MCF 10A (cell line): Measurements from ENCODE around the gene RASSF7. TPM values are rescaled to one million over a fixed set of nuclear protein-coding genes. Genes with fewer than 3 reads are reported as not detected.
A peak's percentile ranks its signal among the peaks of the same experiment; 100 is the strongest.

Experiments used
- BruUV-seq: library from RNA; stranded (reverse); fragments of 400-500 nt; replicated peaks from 2 replicates; lab custom pipeline; 2021; lab: Mats Ljungman, UMichigan
- CTCF ChIA-PET: fragments of 300-600 bp; sonication (Branson Sonifier 250); formaldehyde crosslinking; extraction: SDS; loops from one replicate; lab custom pipeline; 2021; ENCODE audit warnings: antibody characterized with exemption, inconsistent platforms; lab: Yijun Ruan, JAX
- POLR2A ChIA-PET: fragments of 300-600, 350-650 bp; sonication (Branson Sonifier 250); formaldehyde crosslinking; extraction: SDS; loops from one replicate; lab custom pipeline; 2020; ENCODE audit warnings: antibody characterized with exemption, inconsistent platforms; lab: Yijun Ruan, JAX
- DNase-seq: peaks from one replicate; pipeline ENCODE4 v3.0.0-alpha.2; 2018; ENCODE audit not compliant: unreplicated experiment
- H3K27ac Mint-ChIP-seq: one replicate; pipeline ENCODE4 v1.8.0; 2022; ENCODE audit warnings: mild to moderate bottlenecking, low read depth, mixed read lengths; ENCODE audit not compliant: unreplicated experiment
- H3K27me3 Mint-ChIP-seq: one replicate; pipeline ENCODE4 v1.8.0; 2022; ENCODE audit warnings: mixed read lengths; ENCODE audit not compliant: insufficient read depth, unreplicated experiment
- H3K36me3 Mint-ChIP-seq: one replicate; pipeline ENCODE4 v1.8.0; 2022; ENCODE audit warnings: mild to moderate bottlenecking, moderate library complexity, mixed read lengths; ENCODE audit not compliant: insufficient read depth, unreplicated experiment
- H3K4me1 Mint-ChIP-seq: one replicate; pipeline ENCODE4 v1.8.0; 2022; ENCODE audit warnings: mixed read lengths; ENCODE audit not compliant: insufficient read depth, unreplicated experiment
- H3K4me3 Mint-ChIP-seq: one replicate; pipeline ENCODE4 v1.8.0; 2022; ENCODE audit warnings: mild to moderate bottlenecking, moderate library complexity, mixed read lengths; ENCODE audit not compliant: unreplicated experiment
- H3K9me3 Mint-ChIP-seq: one replicate; pipeline ENCODE4 v1.8.0; 2022; ENCODE audit warnings: mixed read lengths; ENCODE audit not compliant: unreplicated experiment
- CTCF ChIP-seq: fragments of 200-600 bp; IDR thresholded peaks from one replicate; pipeline ENCODE4 v1.8.0; 2022; ENCODE audit warnings: antibody characterized with exemption, mild to moderate bottlenecking; ENCODE audit not compliant: unreplicated experiment
- intact Hi-C: fragments of 100-400 bp; cut with micrococcal nuclease; formaldehyde crosslinking; loops from 2 replicates; pipeline ENCODE4 v1.14.1; 2022
- total RNA-seq: library from RNA; stranded (reverse); gene quantifications from 2 replicates; pipeline ENCODE4 v1.2.3, GENCODE V29; 2022

RASSF7 gene
- total RNA-seq, 1 experiment from 2014 or later, result 13.3 TPM

- no peak overlapping the region for H3K4me3 Mint-ChIP-seq
- H3K27me3 Mint-ChIP-seq, result no peaks in the 10 kb centered on the region
- TF ChIP-seq CTCF, result no peak
- peaks cover 9% of the 10 kb centered on the region for H3K36me3 Mint-ChIP-seq
- ChIA-PET CTCF (no interaction called here), POLR2A (interaction anchor here (0.6 kb wide), 1 partner anchor 351 kb away, joined by 3 read pairs; the partner anchor contains the start of genes BET1L and RIC8A)
- no peak overlapping the region for H3K27ac Mint-ChIP-seq
- H3K4me1 Mint-ChIP-seq, result peaks cover 14% of the 10 kb centered on the region
- no peaks in the 10 kb centered on the region for H3K9me3 Mint-ChIP-seq
- BruUV-seq, result no TSS peak
- DNase-seq, result no peak
- intact Hi-C loops, result no loop called here
These were observed 2.3 kb upstream of the RASSF7 start for GRCh38 chr11:558503-558902.

GRCh38 chr11:559020-559620 is 1.6 kb upstream of the RASSF7 start:
- H3K27ac Mint-ChIP-seq, result no peak overlapping the region
- H3K4me1 Mint-ChIP-seq, result peaks cover 14% of the 10 kb centered on the region
- H3K9me3 Mint-ChIP-seq, result no peaks in the 10 kb centered on the region
- intact Hi-C loops, result no loop called here
- POLR2A ChIA-PET, result interaction anchor here (0.6 to 1.8 kb wide), 10 partner anchors 10 to 352 kb away, joined by 3 to 17 read pairs (median 6); partner anchors contain the start of genes BET1L, HRAS, PHRF1 and RIC8A
- H3K4me3 Mint-ChIP-seq, result no peak overlapping the region
- TF ChIP-seq CTCF, result no peak
- H3K36me3 Mint-ChIP-seq, result peaks cover 14% of the 10 kb centered on the region
- CTCF ChIA-PET, result interaction anchor here (1.0 kb wide), 1 partner anchor 190 kb away, joined by 3 read pairs; no protein-coding TSS in a partner anchor
- no peak for DNase-seq
- no peaks in the 10 kb centered on the region for H3K27me3 Mint-ChIP-seq
- BruUV-seq, result no TSS peak

DNA sequence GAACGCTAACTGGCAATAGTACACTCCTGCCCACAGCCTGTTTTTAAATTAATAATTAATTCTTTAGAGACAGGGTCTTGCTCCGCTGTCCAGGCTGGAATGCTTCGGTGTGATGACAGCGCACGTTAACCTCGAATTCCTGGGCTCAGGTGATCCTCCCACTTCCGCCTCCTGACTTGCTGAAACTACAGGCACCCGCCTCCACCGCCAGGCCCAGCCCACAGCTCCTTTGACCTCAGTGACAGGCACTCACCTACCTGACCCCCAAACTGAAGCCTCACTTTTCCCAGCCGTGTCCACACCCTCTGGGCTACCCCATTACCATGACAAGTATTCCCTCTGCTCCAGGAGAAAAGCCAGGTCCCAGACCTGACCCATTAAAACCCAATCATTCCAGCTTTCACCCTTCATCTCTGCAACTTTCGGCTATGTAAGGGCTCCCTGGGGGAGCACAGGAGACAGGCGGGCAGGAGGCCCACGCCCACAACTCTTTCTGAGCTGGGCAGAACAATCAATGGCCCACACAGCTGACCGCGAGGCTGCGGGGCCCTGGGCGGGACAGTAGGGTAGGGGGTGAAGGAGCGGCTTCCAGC is 962 bp upstream of the RASSF7 start:
- no peak for DNase-seq
- POLR2A ChIA-PET, result interaction anchor here (0.7 to 1.8 kb wide), 13 partner anchors 9 to 202 kb away, joined by 3 to 17 read pairs (median 5); partner anchors contain the start of genes HRAS, PHRF1 and RNH1

More for the DNA sequence above, 962 bp upstream of the RASSF7 start:
- Mint-ChIP-seq H3K27ac (peak overlapping the region; percentile 23), H3K4me3 (peak overlapping the region; percentile 85), H3K36me3 (peaks cover 18% of the 10 kb centered on the region), H3K4me1 (peaks cover 14% of the 10 kb centered on the region), H3K9me3 (no peaks in the 10 kb centered on the region), H3K27me3 (no peaks in the 10 kb centered on the region)
- intact Hi-C loops, result loop anchor here (10.0 kb wide), 2 partner anchors 55 to 165 kb away; partner anchors contain the start of gene IRF7
- BruUV-seq, result no TSS peak
- CTCF ChIA-PET, result interaction anchor here (0.5 to 1.0 kb wide), 3 partner anchors 161 to 207 kb away, joined by 3 read pairs; no protein-coding TSS in a partner anchor
- no peak for TF ChIP-seq CTCF
